GM23338 (cell line): ENCODE measurements around the gene CRNKL1. TPM values are rescaled to one million over a fixed set of nuclear protein-coding genes. Genes with fewer than 3 reads are reported as not detected.

Source experiments
- ATAC-seq: fragments of 200-7000 bp; cut with Tn5 transposase; 3 replicates; pipeline ENCODE4 v1.9.1; 2020
- DNase-seq: peaks from one replicate; pipeline ENCODE4 v3.0.0-alpha.2; 2015; ENCODE audit warnings: low spot score
- H2AFZ ChIP-seq: fragments of 200-600 bp; sonication (generic); 2 replicates; pipeline ENCODE4 v1.8.0; 2016; ENCODE audit warnings: antibody characterized with exemption, mild to moderate bottlenecking, moderate library complexity
- H3F3A ChIP-seq: fragments of 200-600 bp; sonication (generic); replicated peaks from 2 replicates; pipeline ENCODE4 v1.8.0; 2017; ENCODE audit warnings: antibody characterized with exemption, mixed run types, low read depth
- H3K27ac ChIP-seq: fragments of 200-600 bp; sonication (generic); 2 replicates; pipeline ENCODE4 v1.6.1; 2016; ENCODE audit warnings: low read depth
- H3K27me3 ChIP-seq: fragments of 200-600 bp; sonication (generic); 2 replicates; pipeline ENCODE4 v1.8.0; 2016; ENCODE audit warnings: mild to moderate bottlenecking, mixed run types, moderate library complexity; ENCODE audit not compliant: insufficient read depth
- H3K36me3 ChIP-seq: fragments of 200-600 bp; sonication (generic); 2 replicates; pipeline ENCODE4 v1.8.0; 2016; ENCODE audit warnings: mild to moderate bottlenecking; ENCODE audit not compliant: insufficient read depth
- H3K4me1 ChIP-seq: fragments of 200-600 bp; sonication (generic); 2 replicates; pipeline ENCODE4 v1.8.0; 2016; ENCODE audit warnings: mild to moderate bottlenecking, moderate library complexity; ENCODE audit not compliant: insufficient read depth
- H3K4me2 ChIP-seq: fragments of 200-600 bp; sonication (generic); 2 replicates; pipeline ENCODE4 v1.7.1; 2017; ENCODE audit warnings: mixed run types
- H3K4me3 ChIP-seq: fragments of 200-600 bp; sonication (generic); 2 replicates; pipeline ENCODE4 v1.6.1; 2016; ENCODE audit warnings: mixed run types
- H3K79me2 ChIP-seq: fragments of 200-600 bp; sonication (generic); replicated peaks from 2 replicates; pipeline ENCODE4 v1.8.0; 2017; ENCODE audit warnings: mild to moderate bottlenecking; ENCODE audit not compliant: insufficient read depth
- H3K9me2 ChIP-seq: fragments of 200-600 bp; sonication (generic); 2 replicates; pipeline ENCODE4 v1.8.0; 2017; ENCODE audit not compliant: insufficient read depth
- H4K20me1 ChIP-seq: fragments of 200-600 bp; sonication (generic); replicated peaks from 2 replicates; pipeline ENCODE4 v1.8.0; 2017; ENCODE audit warnings: mild to moderate bottlenecking; ENCODE audit not compliant: insufficient read depth
- H3K27ac Mint-ChIP-seq: 2 replicates; pipeline ENCODE4 v1.8.0; 2020; ENCODE audit warnings: inconsistent platforms, mild to moderate bottlenecking, moderate library complexity, mixed read lengths
- H3K27me3 Mint-ChIP-seq: 3 replicates; pipeline ENCODE4 v1.8.0; 2022; ENCODE audit warnings: low read depth, mild to moderate bottlenecking, moderate library complexity, mixed read lengths, inconsistent platforms; ENCODE audit not compliant: insufficient read depth, poor library complexity
- H3K36me3 Mint-ChIP-seq: 3 replicates; pipeline ENCODE4 v1.8.0; 2021; ENCODE audit warnings: low read depth, mild to moderate bottlenecking, inconsistent platforms, moderate library complexity, mixed read lengths
- H3K4me1 Mint-ChIP-seq: 3 replicates; pipeline ENCODE4 v1.8.0; 2020; ENCODE audit warnings: mild to moderate bottlenecking, inconsistent platforms, mixed read lengths
- H3K4me3 Mint-ChIP-seq: 3 replicates; pipeline ENCODE4 v1.8.0; 2021; ENCODE audit warnings: moderate library complexity, mild to moderate bottlenecking, inconsistent platforms, mixed read lengths
- H3K9me3 Mint-ChIP-seq: 3 replicates; pipeline ENCODE4 v1.8.0; 2020; ENCODE audit warnings: moderate library complexity, mild to moderate bottlenecking, inconsistent platforms, mixed read lengths
- CREB1 ChIP-seq: fragments of 250-450 bp; sonication (Bioruptor Pico); IDR thresholded peaks from 2 replicates; pipeline ENCODE4 v1.5.0; 2020; ENCODE audit warnings: low read depth, mild to moderate bottlenecking, moderate library complexity
- EZH2 ChIP-seq: fragments of 200-600 bp; sonication (generic); IDR thresholded peaks from one replicate; pipeline ENCODE4 v1.8.0; 2017; ENCODE audit warnings: antibody characterized with exemption, mild to moderate bottlenecking, low read depth; ENCODE audit not compliant: unreplicated experiment
- JUNB ChIP-seq: IDR thresholded peaks from one replicate; pipeline ENCODE4 v1.6.1; 2016; ENCODE audit warnings: antibody characterized with exemption; ENCODE audit not compliant: unreplicated experiment
- POLR2AphosphoS5 ChIP-seq: IDR thresholded peaks from 2 replicates; pipeline ENCODE4 v1.6.1; 2016; ENCODE audit warnings: antibody characterized with exemption, low read depth
- STAT1 ChIP-seq: IDR thresholded peaks from one replicate; pipeline ENCODE4 v1.6.1; 2016; ENCODE audit warnings: antibody characterized with exemption; ENCODE audit not compliant: unreplicated experiment
- ZNF114 ChIP-seq: fragments of 250-450 bp; sonication (Bioruptor Pico); IDR thresholded peaks from 2 replicates; pipeline ENCODE4 v1.5.0; 2020; ENCODE audit warnings: mild to moderate bottlenecking, moderate library complexity
- ZNF331 ChIP-seq: fragments of 250-450 bp; sonication (Bioruptor Pico); IDR thresholded peaks from 2 replicates; pipeline ENCODE4 v1.5.0; 2020; ENCODE audit warnings: low read depth, mild to moderate bottlenecking, moderate library complexity
- polyA plus RNA-seq: library from polyadenylated mRNA; unstranded; fragments of >200 nt; fragmentation: Nextera tagmentation; extraction: Ambion mirVana; gene quantifications from 2 replicates; pipeline ENCODE4 v1.2.1, GENCODE V29; 2016
- total RNA-seq: library from RNA; depleted of rRNA; stranded (reverse); fragments of >200 nt; shearing (Covaris generic); gene quantifications from 2 replicates; pipeline ENCODE4 v1.2.3, GENCODE V29; 2014
- TF ChIP-seq, protein P1 (sequence below): fragments of 250-450 bp; sonication (Bioruptor Pico); IDR thresholded peaks from 2 replicates; pipeline ENCODE4 v1.5.0; 2020; ENCODE audit warnings: mild to moderate bottlenecking, moderate library complexity
- TF ChIP-seq, protein P2 (sequence below), 2 experiments: fragments of 200-600 bp in 1 of 2; sonication (generic) in 1 of 2; conservative IDR thresholded peaks; 2 replicates each; pipeline versions ENCODE4 v1.5.1 to v1.6.1; 2016 to 2017; ENCODE audit warnings: antibody characterized with exemption in 2 of 2, low read depth in 2 of 2, mild to moderate bottlenecking in 2 of 2, moderate library complexity in 1 of 2
- TF ChIP-seq, protein P3 (sequence below): IDR thresholded peaks from one replicate; pipeline ENCODE4 v1.6.1; 2018; ENCODE audit warnings: antibody characterized with exemption; ENCODE audit not compliant: unreplicated experiment

The CRNKL1 gene
- total and polyA plus RNA-seq, 2 experiments from 2014 or later = 24.2 to 27.2 TPM

DNA sequence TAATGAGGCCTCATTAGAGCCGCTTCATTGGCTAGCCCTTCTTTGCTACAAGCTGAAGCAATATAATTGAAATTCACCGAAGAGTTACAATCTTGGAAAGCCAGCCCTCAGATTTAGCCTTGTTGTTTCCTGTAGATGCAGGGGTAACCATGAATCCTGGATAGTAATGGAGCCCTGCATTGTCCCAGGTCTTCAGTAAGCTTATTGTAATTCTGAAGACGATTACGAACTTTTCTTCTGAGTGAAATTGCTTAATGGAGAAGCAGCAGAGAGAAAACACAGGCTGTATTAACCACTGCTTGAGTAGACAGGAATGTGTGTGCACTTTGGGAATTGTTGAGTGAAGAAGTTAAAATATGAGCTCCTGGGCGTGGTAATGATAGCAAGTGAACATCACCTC, 61.4 kb downstream of the CRNKL1 start (continued):
- TF ChIP-seq, protein P1, sequence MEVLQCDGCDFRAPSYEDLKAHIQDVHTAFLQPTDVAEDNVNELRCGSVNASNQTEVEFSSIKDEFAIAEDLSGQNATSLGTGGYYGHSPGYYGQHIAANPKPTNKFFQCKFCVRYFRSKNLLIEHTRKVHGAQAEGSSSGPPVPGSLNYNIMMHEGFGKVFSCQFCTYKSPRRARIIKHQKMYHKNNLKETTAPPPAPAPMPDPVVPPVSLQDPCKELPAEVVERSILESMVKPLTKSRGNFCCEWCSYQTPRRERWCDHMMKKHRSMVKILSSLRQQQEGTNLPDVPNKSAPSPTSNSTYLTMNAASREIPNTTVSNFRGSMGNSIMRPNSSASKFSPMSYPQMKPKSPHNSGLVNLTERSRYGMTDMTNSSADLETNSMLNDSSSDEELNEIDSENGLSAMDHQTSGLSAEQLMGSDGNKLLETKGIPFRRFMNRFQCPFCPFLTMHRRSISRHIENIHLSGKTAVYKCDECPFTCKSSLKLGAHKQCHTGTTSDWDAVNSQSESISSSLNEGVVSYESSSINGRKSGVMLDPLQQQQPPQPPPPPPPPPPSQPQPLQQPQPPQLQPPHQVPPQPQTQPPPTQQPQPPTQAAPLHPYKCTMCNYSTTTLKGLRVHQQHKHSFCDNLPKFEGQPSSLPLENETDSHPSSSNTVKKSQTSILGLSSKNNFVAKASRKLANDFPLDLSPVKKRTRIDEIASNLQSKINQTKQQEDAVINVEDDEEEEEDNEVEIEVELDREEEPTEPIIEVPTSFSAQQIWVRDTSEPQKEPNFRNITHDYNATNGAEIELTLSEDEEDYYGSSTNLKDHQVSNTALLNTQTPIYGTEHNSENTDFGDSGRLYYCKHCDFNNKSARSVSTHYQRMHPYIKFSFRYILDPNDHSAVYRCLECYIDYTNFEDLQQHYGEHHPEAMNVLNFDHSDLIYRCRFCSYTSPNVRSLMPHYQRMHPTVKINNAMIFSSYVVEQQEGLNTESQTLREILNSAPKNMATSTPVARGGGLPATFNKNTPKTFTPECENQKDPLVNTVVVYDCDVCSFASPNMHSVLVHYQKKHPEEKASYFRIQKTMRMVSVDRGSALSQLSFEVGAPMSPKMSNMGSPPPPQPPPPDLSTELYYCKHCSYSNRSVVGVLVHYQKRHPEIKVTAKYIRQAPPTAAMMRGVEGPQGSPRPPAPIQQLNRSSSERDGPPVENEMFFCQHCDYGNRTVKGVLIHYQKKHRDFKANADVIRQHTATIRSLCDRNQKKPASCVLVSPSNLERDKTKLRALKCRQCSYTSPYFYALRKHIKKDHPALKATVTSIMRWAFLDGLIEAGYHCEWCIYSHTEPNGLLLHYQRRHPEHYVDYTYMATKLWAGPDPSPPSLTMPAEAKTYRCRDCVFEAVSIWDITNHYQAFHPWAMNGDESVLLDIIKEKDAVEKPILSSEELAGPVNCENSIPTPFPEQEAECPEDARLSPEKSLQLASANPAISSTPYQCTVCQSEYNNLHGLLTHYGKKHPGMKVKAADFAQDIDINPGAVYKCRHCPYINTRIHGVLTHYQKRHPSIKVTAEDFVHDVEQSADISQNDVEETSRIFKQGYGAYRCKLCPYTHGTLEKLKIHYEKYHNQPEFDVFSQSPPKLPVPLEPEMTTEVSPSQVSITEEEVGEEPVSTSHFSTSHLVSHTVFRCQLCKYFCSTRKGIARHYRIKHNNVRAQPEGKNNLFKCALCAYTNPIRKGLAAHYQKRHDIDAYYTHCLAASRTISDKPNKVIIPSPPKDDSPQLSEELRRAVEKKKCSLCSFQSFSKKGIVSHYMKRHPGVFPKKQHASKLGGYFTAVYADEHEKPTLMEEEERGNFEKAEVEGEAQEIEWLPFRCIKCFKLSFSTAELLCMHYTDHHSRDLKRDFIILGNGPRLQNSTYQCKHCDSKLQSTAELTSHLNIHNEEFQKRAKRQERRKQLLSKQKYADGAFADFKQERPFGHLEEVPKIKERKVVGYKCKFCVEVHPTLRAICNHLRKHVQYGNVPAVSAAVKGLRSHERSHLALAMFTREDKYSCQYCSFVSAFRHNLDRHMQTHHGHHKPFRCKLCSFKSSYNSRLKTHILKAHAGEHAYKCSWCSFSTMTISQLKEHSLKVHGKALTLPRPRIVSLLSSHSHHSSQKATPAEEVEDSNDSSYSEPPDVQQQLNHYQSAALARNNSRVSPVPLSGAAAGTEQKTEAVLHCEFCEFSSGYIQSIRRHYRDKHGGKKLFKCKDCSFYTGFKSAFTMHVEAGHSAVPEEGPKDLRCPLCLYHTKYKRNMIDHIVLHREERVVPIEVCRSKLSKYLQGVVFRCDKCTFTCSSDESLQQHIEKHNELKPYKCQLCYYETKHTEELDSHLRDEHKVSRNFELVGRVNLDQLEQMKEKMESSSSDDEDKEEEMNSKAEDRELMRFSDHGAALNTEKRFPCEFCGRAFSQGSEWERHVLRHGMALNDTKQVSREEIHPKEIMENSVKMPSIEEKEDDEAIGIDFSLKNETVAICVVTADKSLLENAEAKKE = no peak
- no peak for TF ChIP-seq ZNF114 (CRISPR knock-in tag)
- TF ChIP-seq, protein P2, sequence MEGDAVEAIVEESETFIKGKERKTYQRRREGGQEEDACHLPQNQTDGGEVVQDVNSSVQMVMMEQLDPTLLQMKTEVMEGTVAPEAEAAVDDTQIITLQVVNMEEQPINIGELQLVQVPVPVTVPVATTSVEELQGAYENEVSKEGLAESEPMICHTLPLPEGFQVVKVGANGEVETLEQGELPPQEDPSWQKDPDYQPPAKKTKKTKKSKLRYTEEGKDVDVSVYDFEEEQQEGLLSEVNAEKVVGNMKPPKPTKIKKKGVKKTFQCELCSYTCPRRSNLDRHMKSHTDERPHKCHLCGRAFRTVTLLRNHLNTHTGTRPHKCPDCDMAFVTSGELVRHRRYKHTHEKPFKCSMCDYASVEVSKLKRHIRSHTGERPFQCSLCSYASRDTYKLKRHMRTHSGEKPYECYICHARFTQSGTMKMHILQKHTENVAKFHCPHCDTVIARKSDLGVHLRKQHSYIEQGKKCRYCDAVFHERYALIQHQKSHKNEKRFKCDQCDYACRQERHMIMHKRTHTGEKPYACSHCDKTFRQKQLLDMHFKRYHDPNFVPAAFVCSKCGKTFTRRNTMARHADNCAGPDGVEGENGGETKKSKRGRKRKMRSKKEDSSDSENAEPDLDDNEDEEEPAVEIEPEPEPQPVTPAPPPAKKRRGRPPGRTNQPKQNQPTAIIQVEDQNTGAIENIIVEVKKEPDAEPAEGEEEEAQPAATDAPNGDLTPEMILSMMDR (conservative IDR thresholded peaks at IDR 0.05; ENCODE audit: low read depth in 2 of 2) = no peak
- no peak for TF ChIP-seq POLR2AphosphoS5

DNA sequence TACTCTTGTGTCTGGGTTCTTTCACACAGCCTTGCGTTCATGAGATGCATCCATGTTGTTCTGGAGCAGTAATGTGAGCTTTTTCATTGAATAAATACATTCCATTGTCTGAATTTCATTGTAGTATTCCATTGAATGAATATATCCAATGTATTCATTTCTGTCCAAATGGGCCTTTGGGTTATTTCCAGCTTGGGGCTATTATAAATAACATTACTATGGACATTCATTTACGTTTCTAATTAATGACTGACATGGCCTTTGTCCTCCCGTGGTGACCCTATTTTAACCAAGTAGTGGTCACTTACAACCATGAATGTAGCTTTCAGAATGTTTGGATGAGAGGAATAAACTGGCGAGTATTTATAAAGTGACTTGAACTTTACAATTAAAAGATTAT, 65.2 kb downstream of the CRNKL1 start:
- H3F3A ChIP-seq = no peaks in the 10 kb centered on the region
- ATAC-seq (no peak), DNase-seq (no peak)
- no peaks in the 10 kb centered on the region for H3K9me2 ChIP-seq
- H3K79me2 ChIP-seq = no peaks in the 10 kb centered on the region
- H3K4me1 ChIP-seq = no peaks in the 10 kb centered on the region
- H3K4me3 ChIP-seq = no peak overlapping the region
- H3K36me3 Mint-ChIP-seq = no peaks in the 10 kb centered on the region
- no peak overlapping the region for H3K27ac Mint-ChIP-seq
- no peak overlapping the region for H3K27ac ChIP-seq
- no peak overlapping the region for H2AFZ ChIP-seq
- H3K4me3 Mint-ChIP-seq = no peak overlapping the region
- H3K27me3 Mint-ChIP-seq = no peaks in the 10 kb centered on the region
- peaks cover 7% of the 10 kb centered on the region; the same call in 2 of the 3 replicates for H3K4me1 Mint-ChIP-seq
- no peaks in the 10 kb centered on the region for H3K27me3 ChIP-seq
- H3K9me3 Mint-ChIP-seq = no peaks in the 10 kb centered on the region
- H4K20me1 ChIP-seq = no peaks in the 10 kb centered on the region
- no peaks in the 10 kb centered on the region for H3K36me3 ChIP-seq
- H3K4me2 ChIP-seq = no peak overlapping the region
- TF ChIP-seq, protein P2 (conservative IDR thresholded peaks at IDR 0.05; ENCODE audit: low read depth in 2 of 2) = no peak
- TF ChIP-seq, protein P3, sequence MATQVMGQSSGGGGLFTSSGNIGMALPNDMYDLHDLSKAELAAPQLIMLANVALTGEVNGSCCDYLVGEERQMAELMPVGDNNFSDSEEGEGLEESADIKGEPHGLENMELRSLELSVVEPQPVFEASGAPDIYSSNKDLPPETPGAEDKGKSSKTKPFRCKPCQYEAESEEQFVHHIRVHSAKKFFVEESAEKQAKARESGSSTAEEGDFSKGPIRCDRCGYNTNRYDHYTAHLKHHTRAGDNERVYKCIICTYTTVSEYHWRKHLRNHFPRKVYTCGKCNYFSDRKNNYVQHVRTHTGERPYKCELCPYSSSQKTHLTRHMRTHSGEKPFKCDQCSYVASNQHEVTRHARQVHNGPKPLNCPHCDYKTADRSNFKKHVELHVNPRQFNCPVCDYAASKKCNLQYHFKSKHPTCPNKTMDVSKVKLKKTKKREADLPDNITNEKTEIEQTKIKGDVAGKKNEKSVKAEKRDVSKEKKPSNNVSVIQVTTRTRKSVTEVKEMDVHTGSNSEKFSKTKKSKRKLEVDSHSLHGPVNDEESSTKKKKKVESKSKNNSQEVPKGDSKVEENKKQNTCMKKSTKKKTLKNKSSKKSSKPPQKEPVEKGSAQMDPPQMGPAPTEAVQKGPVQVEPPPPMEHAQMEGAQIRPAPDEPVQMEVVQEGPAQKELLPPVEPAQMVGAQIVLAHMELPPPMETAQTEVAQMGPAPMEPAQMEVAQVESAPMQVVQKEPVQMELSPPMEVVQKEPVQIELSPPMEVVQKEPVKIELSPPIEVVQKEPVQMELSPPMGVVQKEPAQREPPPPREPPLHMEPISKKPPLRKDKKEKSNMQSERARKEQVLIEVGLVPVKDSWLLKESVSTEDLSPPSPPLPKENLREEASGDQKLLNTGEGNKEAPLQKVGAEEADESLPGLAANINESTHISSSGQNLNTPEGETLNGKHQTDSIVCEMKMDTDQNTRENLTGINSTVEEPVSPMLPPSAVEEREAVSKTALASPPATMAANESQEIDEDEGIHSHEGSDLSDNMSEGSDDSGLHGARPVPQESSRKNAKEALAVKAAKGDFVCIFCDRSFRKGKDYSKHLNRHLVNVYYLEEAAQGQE = no peak
- TF ChIP-seq ZNF114 (CRISPR knock-in tag) (no peak), CREB1 (no peak), JUNB (no peak), POLR2AphosphoS5 (no peak), EZH2 (no peak), ZNF331 (CRISPR knock-in tag) (no peak), STAT1 (no peak)
